ENCODE results near the gene TRMT2A.

Gene TRMT2A

GRCh38 chr22:20126284-20127029 is 9.4 kb upstream of the TRMT2A start:
- Histone ChIP-seq H3K36me3 (replicated peaks) (peaks cover 53% of the 10 kb centered on the region), H3K4me3 (no peak overlapping the region), H3K27me3 (ENCODE audit: low read depth) (no peaks in the 10 kb centered on the region), H3K9me3 (no peaks in the 10 kb centered on the region), H3K4me1 (no peaks in the 10 kb centered on the region)
- no peak for DNase-seq (ENCODE audit: low spot score in 2 of 2)
- in situ Hi-C loops (cut with MboI; ENCODE audit: low sequenced_read_pairs): no loop called here

- in situ Hi-C loops (cut with MboI; ENCODE audit: low sequenced_read_pairs): no loop called here
- Histone ChIP-seq H3K4me3 (no peak overlapping the region), H3K27me3 (ENCODE audit: low read depth) (no peaks in the 10 kb centered on the region), H3K9me3 (no peaks in the 10 kb centered on the region), H3K36me3 (replicated peaks) (peaks cover 63% of the 10 kb centered on the region), H3K4me1 (no peaks in the 10 kb centered on the region)
- DNase-seq (ENCODE audit: low spot score in 2 of 2): no peak
These were observed 8.5 kb upstream of the TRMT2A start for GRCh38 chr22:20125201-20126174.

DNA sequence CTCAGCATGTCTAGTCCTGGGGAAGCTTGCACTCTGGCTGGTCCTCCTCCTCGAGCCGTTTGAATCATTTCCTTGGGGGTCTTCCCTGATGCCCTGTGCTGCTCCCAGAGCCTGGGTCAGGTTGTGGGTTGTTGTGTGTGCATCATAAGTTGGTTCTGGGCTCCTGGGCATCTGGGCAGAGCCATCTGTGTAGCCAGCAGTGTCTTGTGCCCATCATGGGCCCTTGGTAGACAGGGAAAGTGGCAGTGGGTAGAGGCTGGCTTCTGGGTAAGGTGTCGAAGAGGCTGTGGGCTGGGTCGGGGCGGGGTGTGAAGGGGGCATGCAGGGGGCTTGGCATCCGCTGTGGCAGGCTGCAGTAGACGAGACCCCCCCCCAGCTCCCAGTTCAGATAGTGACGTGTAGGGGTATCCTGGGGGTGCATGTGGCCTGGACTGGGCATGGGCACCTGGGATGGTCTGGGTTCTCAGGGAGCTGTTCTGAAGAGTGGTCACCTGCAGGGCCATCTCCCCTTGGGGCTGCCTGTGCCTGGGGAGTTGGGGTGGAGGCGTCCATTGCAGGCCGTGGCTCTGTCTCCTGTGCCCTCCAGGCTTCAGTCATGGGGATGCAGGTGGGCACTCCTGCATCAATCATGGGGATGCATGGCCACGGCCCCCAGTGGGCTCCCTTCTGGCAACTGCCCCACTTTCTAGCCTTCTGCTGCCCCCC is 7.2 kb upstream of the TRMT2A start:
- H3K4me1 ChIP-seq: peaks cover under 1% of the 10 kb centered on the region
- no peaks in the 10 kb centered on the region for H3K27me3 ChIP-seq (ENCODE audit: low read depth)
- H3K4me3 ChIP-seq: no peak overlapping the region
- peaks cover 75% of the 10 kb centered on the region for H3K36me3 ChIP-seq (replicated peaks)
- in situ Hi-C loops (cut with MboI; ENCODE audit: low sequenced_read_pairs): no loop called here
- no peaks in the 10 kb centered on the region for H3K9me3 ChIP-seq
- no peak for DNase-seq (ENCODE audit: low spot score in 2 of 2)

DNA sequence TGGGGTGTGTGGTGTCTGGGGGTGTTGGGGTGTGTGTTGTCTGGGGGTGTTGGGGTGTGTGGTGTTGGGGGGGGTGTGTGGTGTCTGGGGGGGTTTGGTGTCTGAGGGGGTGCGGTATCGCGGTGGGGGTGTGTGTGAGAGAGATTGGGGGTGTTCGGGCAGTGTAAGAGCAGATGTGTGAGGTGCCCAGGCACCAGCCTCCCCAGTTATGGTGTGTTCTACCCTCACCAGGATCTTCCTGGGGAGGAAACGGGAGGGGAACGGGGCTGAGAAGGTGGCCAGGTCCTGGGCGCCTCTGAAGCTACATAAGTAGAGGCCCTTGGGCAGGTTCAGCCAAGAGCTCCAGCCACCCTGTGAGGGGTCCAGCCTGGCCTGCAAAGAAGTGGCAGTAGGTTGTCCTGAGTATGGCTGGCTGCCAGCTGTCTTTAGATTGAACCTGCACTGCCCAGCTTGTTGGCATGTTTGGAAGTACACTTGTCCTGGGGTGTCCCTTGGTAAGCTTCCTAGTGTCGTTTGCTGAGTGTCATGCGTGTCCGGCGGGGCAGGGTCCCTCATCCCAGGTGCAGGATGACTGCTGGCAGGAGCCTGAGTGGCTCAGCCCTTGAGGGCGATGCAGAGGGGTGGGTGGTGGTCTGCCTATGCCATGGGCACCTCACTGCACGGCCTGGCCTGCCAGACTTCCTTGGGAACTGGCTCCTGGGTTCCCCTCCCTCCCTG is 6.5 kb upstream of the TRMT2A start:
- in situ Hi-C loops (cut with MboI; ENCODE audit: low sequenced_read_pairs): no loop called here
- Histone ChIP-seq H3K4me1 (peaks cover 7% of the 10 kb centered on the region), H3K9me3 (no peaks in the 10 kb centered on the region), H3K36me3 (replicated peaks) (peaks cover 82% of the 10 kb centered on the region), H3K27me3 (ENCODE audit: low read depth) (no peaks in the 10 kb centered on the region), H3K4me3 (no peak overlapping the region)
- DNase-seq (ENCODE audit: low spot score in 2 of 2): no peak

DNA sequence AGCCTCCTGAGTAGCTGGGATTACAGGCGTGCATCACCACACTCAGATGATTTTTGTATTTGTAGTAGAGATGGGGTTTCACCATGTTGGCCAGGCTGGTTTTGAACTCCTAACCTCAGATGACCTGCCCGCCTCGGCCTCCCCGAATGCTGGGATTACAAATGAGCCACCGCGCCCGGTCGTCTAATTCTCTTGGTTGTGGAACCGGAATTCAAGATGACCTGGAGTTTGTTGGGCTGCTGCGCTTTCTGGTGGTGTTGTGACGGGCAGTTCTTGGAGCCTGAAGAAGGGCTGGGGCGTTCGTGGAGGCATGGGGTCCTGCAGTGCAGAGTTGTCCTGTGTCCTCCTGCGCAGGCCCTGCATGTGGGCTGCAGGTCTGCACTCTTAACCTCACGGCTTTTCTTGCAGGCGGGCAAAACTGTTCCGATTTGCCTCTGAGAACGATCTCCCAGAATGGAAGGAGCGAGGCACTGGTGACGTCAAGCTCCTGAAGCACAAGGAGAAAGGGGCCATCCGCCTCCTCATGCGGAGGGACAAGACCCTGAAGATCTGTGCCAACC is 4.9 kb upstream of the TRMT2A start:
- peaks cover 84% of the 10 kb centered on the region for H3K36me3 ChIP-seq (replicated peaks)
- H3K4me3 ChIP-seq: no peak overlapping the region
- DNase-seq (ENCODE audit: low spot score in 2 of 2): no peak
- in situ Hi-C loops (cut with MboI; ENCODE audit: low sequenced_read_pairs): no loop called here
- H3K4me1 ChIP-seq: peaks cover 9% of the 10 kb centered on the region
- H3K9me3 ChIP-seq: no peaks in the 10 kb centered on the region
- no peaks in the 10 kb centered on the region for H3K27me3 ChIP-seq (ENCODE audit: low read depth)

GRCh38 chr22:20118300-20119020 is 1.4 kb upstream of the TRMT2A start:
- peak overlapping the region; percentile 84 for H3K4me3 ChIP-seq
- in situ Hi-C loops (cut with MboI; ENCODE audit: low sequenced_read_pairs): no loop called here
- peaks cover 9% of the 10 kb centered on the region for H3K4me1 ChIP-seq
- no peaks in the 10 kb centered on the region for H3K9me3 ChIP-seq
- H3K27me3 ChIP-seq (ENCODE audit: low read depth): no peaks in the 10 kb centered on the region
- peaks cover 76% of the 10 kb centered on the region for H3K36me3 ChIP-seq (replicated peaks)
- no peak for DNase-seq (ENCODE audit: low spot score in 2 of 2)

DNA sequence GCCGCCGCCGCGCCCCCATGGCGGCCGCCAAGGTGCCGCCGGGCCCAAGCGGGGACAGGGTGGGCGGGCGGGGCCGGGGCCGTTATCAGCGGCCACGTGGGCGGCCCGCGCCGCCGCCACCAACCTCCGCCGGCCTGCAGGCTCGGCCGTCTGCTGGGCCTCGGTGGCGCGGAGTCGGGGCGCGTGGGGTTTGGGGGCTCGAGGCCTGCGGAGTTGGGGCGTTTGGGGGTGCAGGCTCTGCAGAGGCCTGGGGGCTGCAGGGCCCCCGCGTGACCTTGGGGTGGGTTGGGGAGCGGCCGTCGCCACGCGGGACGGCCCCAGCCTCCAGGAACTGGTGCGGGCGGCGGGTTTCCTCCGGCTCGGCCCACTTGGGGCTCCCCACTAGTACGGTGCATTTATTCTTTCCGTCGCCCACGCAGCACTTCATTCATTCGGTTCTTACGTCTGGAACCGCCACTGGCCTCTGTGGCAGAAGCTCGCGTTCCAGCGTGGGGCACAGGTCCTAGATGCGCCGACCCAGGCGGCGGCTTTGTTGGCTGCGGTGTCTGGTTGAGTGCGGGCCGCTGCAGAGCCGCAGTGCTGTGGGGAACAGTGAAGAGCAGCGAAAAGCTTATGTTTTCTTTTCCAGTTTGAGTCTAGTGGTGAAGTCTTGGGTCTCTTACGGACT is 740 bp upstream of the TRMT2A start:
- Histone ChIP-seq H3K27me3 (ENCODE audit: low read depth) (no peaks in the 10 kb centered on the region), H3K4me3 (peak overlapping the region; percentile 84), H3K36me3 (replicated peaks) (peaks cover 82% of the 10 kb centered on the region), H3K9me3 (no peaks in the 10 kb centered on the region), H3K4me1 (peaks cover 9% of the 10 kb centered on the region)
- in situ Hi-C loops (cut with MboI; ENCODE audit: low sequenced_read_pairs): no loop called here
- no peak for DNase-seq (ENCODE audit: low spot score in 2 of 2)

DNA sequence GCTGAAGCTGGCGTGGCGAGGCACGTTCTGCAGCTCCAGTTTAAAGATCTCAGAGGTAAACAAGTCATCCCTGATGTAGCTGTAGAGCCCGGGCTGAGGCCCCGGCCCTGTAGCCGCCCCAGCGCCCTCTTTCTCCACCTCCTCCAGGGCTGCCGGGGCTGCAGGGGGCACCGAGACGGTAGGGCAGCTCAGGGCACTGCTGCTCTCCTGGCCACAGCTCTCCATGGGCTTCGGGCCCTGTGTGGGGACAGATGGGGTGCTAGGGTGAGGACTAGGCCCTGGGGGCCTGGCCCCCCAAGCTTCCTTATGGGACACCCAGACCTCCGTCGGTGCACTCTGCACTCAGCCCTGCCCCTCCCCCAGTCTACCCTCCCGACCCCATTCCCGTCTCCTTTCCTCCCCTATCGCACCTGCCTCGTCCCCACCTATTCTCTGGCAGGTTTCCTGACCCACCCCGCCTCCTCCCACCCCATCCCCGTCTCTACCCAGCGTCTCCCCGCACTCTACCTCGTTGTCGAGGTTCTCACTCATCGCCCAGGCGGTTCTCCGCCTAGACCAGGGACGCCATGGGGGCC is 563 bp downstream of the TRMT2A start:
- no peaks in the 10 kb centered on the region for H3K9me3 ChIP-seq
- H3K27me3 ChIP-seq (ENCODE audit: low read depth): no peaks in the 10 kb centered on the region
- in situ Hi-C loops (cut with MboI; ENCODE audit: low sequenced_read_pairs): no loop called here
- peak in 1 of 2 experiments; percentile 44 for DNase-seq (ENCODE audit: low spot score in 2 of 2)
- H3K36me3 ChIP-seq (replicated peaks): peaks cover 83% of the 10 kb centered on the region
- peaks cover 9% of the 10 kb centered on the region for H3K4me1 ChIP-seq
- peak overlapping the region; percentile 84 for H3K4me3 ChIP-seq

DNA sequence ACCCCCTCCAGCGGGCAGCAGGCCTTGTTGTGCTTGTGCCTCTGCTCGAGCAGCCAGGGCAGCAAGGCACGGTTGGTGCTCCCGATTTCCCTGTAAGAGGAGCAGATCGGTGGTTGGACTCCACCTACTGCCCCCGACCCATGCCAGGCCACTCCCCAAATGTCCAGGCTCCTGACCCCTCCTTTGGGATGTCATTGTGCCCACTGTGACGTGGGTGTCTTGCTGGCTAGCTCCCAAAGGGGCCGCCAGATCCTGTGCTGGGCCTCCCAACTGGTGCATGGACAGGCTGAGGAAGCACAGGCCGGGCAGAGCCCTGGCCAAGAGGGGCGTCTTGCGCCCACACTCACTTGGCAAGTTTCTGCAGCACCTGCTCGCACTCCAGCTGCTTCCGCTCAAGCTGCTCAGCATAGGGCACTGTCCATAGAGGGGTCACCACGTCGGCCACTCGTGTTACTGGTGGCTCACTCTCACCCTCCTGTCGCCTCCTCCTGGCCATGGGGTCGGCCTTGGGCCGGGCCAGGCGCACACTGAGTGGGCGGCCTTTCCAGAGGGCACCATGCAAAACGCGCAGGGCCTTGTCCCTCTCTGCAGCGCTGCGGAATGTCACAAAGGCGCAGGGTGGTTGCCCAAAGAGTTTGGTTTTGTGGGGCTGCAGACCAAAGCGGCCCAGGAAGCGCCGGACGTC is 1.2 kb downstream of the TRMT2A start, which contains the start of gene RANBP1:
TSS of gene RANBP1 (plus strand) at position 414 of the 685 bp plus-strand sequence. CDS start at position 495, 81 bp downstream.
- no peaks in the 10 kb centered on the region for H3K9me3 ChIP-seq
- peak within 1 kb of the TSS; percentile 84 for H3K4me3 ChIP-seq
- in situ Hi-C loops (cut with MboI; ENCODE audit: low sequenced_read_pairs): no loop called here
- H3K27me3 ChIP-seq (ENCODE audit: low read depth): no peaks in the 10 kb centered on the region
- DNase-seq (ENCODE audit: low spot score in 2 of 2): no peak
- H3K4me1 ChIP-seq: peaks cover 9% of the 10 kb centered on the region
- H3K36me3 ChIP-seq (replicated peaks): peaks cover 83% of the 10 kb centered on the region

- Histone ChIP-seq H3K4me3 (no peak overlapping the region), H3K36me3 (replicated peaks) (peaks cover 83% of the 10 kb centered on the region), H3K4me1 (peaks cover 9% of the 10 kb centered on the region), H3K9me3 (no peaks in the 10 kb centered on the region), H3K27me3 (ENCODE audit: low read depth) (no peaks in the 10 kb centered on the region)
- DNase-seq (ENCODE audit: low spot score in 2 of 2): no peak
- in situ Hi-C loops (cut with MboI; ENCODE audit: low sequenced_read_pairs): no loop called here
These were observed 2.2 kb downstream of the TRMT2A start for GRCh38 chr22:20114506-20115475.

Measured in HAP-1 (cell line).